ENCODE results near the gene CYTH3. TPM values are rescaled to one million over a fixed set of nuclear protein-coding genes. Genes with fewer than 3 reads are reported as not detected.

The CYTH3 gene
- total and polyA plus RNA-seq, 2 donors (not counting 1 experiment from before 2014, with no cell fraction given): 39.1 to 73.3 TPM

GRCh38 chr7:6268023-6268900 is 4.2 kb downstream of the CYTH3 start:
- Histone ChIP-seq H3K36me3 (ENCODE audit: control insufficient read depth, insufficient read depth, low read length) (no peaks in the 10 kb centered on the region), H3K9ac (ENCODE audit: insufficient read depth, low read length) (no peak overlapping the region), H3K9me3 (ENCODE audit: control insufficient read depth, insufficient read depth, low read depth, low read length) (no peaks in the 10 kb centered on the region), H3K4me1 (ENCODE audit: control insufficient read depth, extremely low read depth, insufficient read depth, low read length) (peaks cover 8% of the 10 kb centered on the region), H3K79me2 (ENCODE audit: control insufficient read depth, insufficient read depth, low read length) (peaks cover 82% of the 10 kb centered on the region), H3K27me3 (ENCODE audit: control insufficient read depth, insufficient read depth, low read length) (no peaks in the 10 kb centered on the region), H3K4me3 (replicated peaks in 1 of 4; ENCODE audit: control extremely low read depth in 1 of 4, insufficient read depth in 1 of 4, low read depth in 3 of 4, low read length in 4 of 4) (no peak overlapping the region), H3K4me2 (ENCODE audit: extremely low read depth, insufficient read depth, low read length) (no peak overlapping the region), H2AFZ (ENCODE audit: low read length) (no peak overlapping the region), H4K20me1 (ENCODE audit: control insufficient read depth, extremely low read depth, insufficient read depth, low read length) (no peaks in the 10 kb centered on the region), H3K27ac (ENCODE audit: insufficient read depth, low read length) (no peak overlapping the region)
- DNase-seq (ENCODE audit: low read depth in 2 of 2): no peak
- no peak for TF ChIP-seq EZH2 (IDR thresholded peaks at IDR 0.05; ENCODE audit: low read length, missing control alignments)
- TF ChIP-seq, protein P1, sequence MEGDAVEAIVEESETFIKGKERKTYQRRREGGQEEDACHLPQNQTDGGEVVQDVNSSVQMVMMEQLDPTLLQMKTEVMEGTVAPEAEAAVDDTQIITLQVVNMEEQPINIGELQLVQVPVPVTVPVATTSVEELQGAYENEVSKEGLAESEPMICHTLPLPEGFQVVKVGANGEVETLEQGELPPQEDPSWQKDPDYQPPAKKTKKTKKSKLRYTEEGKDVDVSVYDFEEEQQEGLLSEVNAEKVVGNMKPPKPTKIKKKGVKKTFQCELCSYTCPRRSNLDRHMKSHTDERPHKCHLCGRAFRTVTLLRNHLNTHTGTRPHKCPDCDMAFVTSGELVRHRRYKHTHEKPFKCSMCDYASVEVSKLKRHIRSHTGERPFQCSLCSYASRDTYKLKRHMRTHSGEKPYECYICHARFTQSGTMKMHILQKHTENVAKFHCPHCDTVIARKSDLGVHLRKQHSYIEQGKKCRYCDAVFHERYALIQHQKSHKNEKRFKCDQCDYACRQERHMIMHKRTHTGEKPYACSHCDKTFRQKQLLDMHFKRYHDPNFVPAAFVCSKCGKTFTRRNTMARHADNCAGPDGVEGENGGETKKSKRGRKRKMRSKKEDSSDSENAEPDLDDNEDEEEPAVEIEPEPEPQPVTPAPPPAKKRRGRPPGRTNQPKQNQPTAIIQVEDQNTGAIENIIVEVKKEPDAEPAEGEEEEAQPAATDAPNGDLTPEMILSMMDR (conservative IDR thresholded peaks at IDR 0.05 in 1 of 2, IDR thresholded peaks at IDR 0.05 in 1 of 2; ENCODE audit: low read depth in 1 of 2, low read length in 2 of 2): no peak

GRCh38 chr7:6266699-6267098 is 5.7 kb downstream of the CYTH3 start:
- H4K20me1 ChIP-seq (ENCODE audit: control insufficient read depth, extremely low read depth, insufficient read depth, low read length): no peaks in the 10 kb centered on the region
- no peak overlapping the region for H3K4me3 ChIP-seq (replicated peaks in 1 of 4; ENCODE audit: control extremely low read depth in 1 of 4, insufficient read depth in 1 of 4, low read depth in 3 of 4, low read length in 4 of 4)
- no peak for DNase-seq (ENCODE audit: low read depth in 2 of 2)
- no peak overlapping the region for H3K9ac ChIP-seq (ENCODE audit: insufficient read depth, low read length)
- TF ChIP-seq, protein P1 (conservative IDR thresholded peaks at IDR 0.05 in 1 of 2, IDR thresholded peaks at IDR 0.05 in 1 of 2; ENCODE audit: low read depth in 1 of 2, low read length in 2 of 2): no peak
- no peak for TF ChIP-seq EZH2 (IDR thresholded peaks at IDR 0.05; ENCODE audit: low read length, missing control alignments)
- H3K4me2 ChIP-seq (ENCODE audit: extremely low read depth, insufficient read depth, low read length): no peak overlapping the region
- H3K9me3 ChIP-seq (ENCODE audit: control insufficient read depth, insufficient read depth, low read depth, low read length): no peaks in the 10 kb centered on the region
- H3K4me1 ChIP-seq (ENCODE audit: control insufficient read depth, extremely low read depth, insufficient read depth, low read length): peaks cover 12% of the 10 kb centered on the region
- H3K79me2 ChIP-seq (ENCODE audit: control insufficient read depth, insufficient read depth, low read length): peaks cover 94% of the 10 kb centered on the region
- H2AFZ ChIP-seq (ENCODE audit: low read length): no peak overlapping the region
- no peaks in the 10 kb centered on the region for H3K27me3 ChIP-seq (ENCODE audit: control insufficient read depth, insufficient read depth, low read length)
- no peaks in the 10 kb centered on the region for H3K36me3 ChIP-seq (ENCODE audit: control insufficient read depth, insufficient read depth, low read length)
- H3K27ac ChIP-seq (ENCODE audit: insufficient read depth, low read length): no peak overlapping the region

GRCh38 chr7:6262221-6262620 is 10.2 kb downstream of the CYTH3 start:
- Histone ChIP-seq H3K4me2 (ENCODE audit: extremely low read depth, insufficient read depth, low read length) (no peak overlapping the region), H3K9me3 (ENCODE audit: control insufficient read depth, insufficient read depth, low read depth, low read length) (no peaks in the 10 kb centered on the region), H3K27me3 (ENCODE audit: control insufficient read depth, insufficient read depth, low read length) (no peaks in the 10 kb centered on the region), H3K4me3 (replicated peaks in 1 of 4; ENCODE audit: control extremely low read depth in 1 of 4, insufficient read depth in 1 of 4, low read depth in 3 of 4, low read length in 4 of 4) (no peak overlapping the region), H3K27ac (ENCODE audit: insufficient read depth, low read length) (no peak overlapping the region), H3K36me3 (ENCODE audit: control insufficient read depth, insufficient read depth, low read length) (no peaks in the 10 kb centered on the region), H3K79me2 (ENCODE audit: control insufficient read depth, insufficient read depth, low read length) (peaks cover 83% of the 10 kb centered on the region), H4K20me1 (ENCODE audit: control insufficient read depth, extremely low read depth, insufficient read depth, low read length) (no peaks in the 10 kb centered on the region), H2AFZ (ENCODE audit: low read length) (no peak overlapping the region), H3K9ac (ENCODE audit: insufficient read depth, low read length) (no peak overlapping the region), H3K4me1 (ENCODE audit: control insufficient read depth, extremely low read depth, insufficient read depth, low read length) (peaks cover 30% of the 10 kb centered on the region)
- DNase-seq (ENCODE audit: low read depth in 2 of 2): no peak
- TF ChIP-seq, protein P1 (conservative IDR thresholded peaks at IDR 0.05 in 1 of 2, IDR thresholded peaks at IDR 0.05 in 1 of 2; ENCODE audit: low read depth in 1 of 2, low read length in 2 of 2): no peak
- TF ChIP-seq EZH2 (IDR thresholded peaks at IDR 0.05; ENCODE audit: low read length, missing control alignments): no peak

All from fibroblast of lung (primary cell).